Kidney epithelial cell (primary cell): ENCODE results near the gene MICAL3. TPM values are rescaled to one million over a fixed set of nuclear protein-coding genes. Genes with fewer than 3 reads are reported as not detected.
"Not testable (repeated sequence)": the region's sequence is repeated elsewhere in the genome, so short reads cannot be mapped to it uniquely, and the experiment has no call there.

ENCODE experiments used
- DNase-seq: peaks from one replicate; pipeline ENCODE4 v3.0.0-alpha.2; 2010; ENCODE audit warnings: low read depth
- H3K27me3 ChIP-seq: 2 replicates; pipeline ENCODE4 v1.6.0; 2011; ENCODE audit warnings: low read length; ENCODE audit not compliant: control insufficient read depth, insufficient read depth
- H3K36me3 ChIP-seq: 2 replicates; pipeline ENCODE4 v1.5.1; 2011; ENCODE audit warnings: low read length; ENCODE audit not compliant: control insufficient read depth, insufficient read depth
- H3K4me3 ChIP-seq: 2 replicates; pipeline ENCODE4 v1.5.1; 2011; ENCODE audit warnings: low read depth, mild to moderate bottlenecking, control low read depth, low read length
- CTCF ChIP-seq: IDR thresholded peaks from 2 replicates; pipeline ENCODE4 v1.5.1; 2011; ENCODE audit warnings: mild to moderate bottlenecking, moderate library complexity, low read length, control low read depth, inconsistent platforms; ENCODE audit not compliant: insufficient read depth, poor library complexity, severe bottlenecking
- total RNA-seq: library from RNA; depleted of rRNA; stranded (reverse); fragments of >200 nt; gene quantifications from 2 replicates; pipeline ENCODE4 v1.2.3, GENCODE V29; 2015

MICAL3 gene
- total RNA-seq, 1 donor from 2014 or later, result 38.9 TPM

DNA sequence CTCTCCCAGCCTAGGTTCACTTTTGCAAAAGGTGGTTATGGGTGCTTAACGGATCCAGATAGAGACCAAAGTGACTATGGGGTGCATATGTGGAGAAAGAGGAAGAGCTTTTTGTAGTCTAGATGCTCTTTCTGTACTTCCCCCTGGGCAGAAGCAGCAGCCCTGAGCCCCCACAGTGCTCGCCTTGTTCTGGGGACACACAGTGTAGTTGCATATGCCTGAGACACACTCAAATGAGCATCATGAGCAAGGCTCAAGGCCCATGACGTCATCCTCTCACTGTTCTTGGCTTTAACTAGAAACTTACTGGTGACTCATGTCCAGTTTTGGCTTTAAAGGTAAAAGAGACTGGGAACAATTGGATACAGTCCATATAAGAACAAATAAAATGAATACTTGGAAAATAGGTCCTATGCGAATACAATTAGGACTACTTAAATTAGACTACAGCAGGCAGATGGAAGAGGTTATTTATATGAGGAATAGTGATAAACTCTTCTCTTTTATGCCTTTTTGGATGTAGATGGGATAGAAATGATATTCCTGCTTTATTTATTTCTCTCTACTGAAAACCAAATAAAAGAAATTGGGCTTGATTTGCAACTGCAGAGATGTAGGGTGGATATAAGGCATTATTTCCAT, 33.3 kb upstream of the MICAL3 start:
- peak; percentile 97 for DNase-seq
- TF ChIP-seq CTCF, result no peak

DNA sequence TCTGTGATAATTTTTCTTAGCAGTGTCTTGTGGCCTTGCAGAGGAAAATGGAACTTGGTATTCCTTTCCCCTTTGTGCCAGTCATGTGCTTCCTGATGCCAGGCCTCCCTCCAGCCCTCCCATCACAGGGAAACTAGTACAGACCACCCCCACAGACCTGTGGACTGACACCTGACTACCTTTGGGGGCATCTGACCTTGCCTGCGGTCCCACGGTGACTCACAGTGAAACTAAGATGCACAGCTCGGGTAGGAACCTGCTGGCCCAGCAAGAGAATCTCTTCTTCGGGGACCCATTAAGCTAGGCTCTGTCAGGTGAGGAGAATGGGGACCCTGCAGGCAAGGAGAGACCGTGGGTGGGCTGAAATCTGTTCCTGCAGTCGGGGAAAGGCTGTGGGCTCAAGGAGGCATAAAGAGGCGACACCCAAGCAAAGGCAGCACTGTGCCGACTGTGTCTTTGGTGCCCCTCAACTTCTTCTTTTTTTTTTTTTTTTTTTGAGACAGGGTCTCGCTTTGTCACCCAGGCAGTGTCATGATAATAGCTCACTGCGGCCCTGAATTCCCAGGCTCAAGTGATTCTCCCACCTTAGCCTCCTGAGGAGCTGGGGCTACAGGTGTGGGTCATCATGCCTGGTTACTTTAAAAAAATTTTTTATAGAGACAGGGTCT, 32.6 kb upstream of the MICAL3 start:
- Histone ChIP-seq H3K27me3 (no peaks in the 10 kb centered on the region), H3K4me3 (no peak overlapping the region), H3K36me3 (no peaks in the 10 kb centered on the region)
- DNase-seq, result no peak
- TF ChIP-seq CTCF, result no peak

More for the DNA sequence above, 33.3 kb upstream of the MICAL3 start:
- Histone ChIP-seq H3K27me3 (no peaks in the 10 kb centered on the region), H3K4me3 (no peak overlapping the region), H3K36me3 (no peaks in the 10 kb centered on the region)

- Histone ChIP-seq H3K27me3 (no peaks in the 10 kb centered on the region), H3K36me3 (no peaks in the 10 kb centered on the region), H3K4me3 (no peak overlapping the region)
- DNase-seq, result no peak
- no peak for TF ChIP-seq CTCF
Observed at GRCh38 chr22:18056161-18056666, 31.9 kb upstream of the MICAL3 start.

DNA sequence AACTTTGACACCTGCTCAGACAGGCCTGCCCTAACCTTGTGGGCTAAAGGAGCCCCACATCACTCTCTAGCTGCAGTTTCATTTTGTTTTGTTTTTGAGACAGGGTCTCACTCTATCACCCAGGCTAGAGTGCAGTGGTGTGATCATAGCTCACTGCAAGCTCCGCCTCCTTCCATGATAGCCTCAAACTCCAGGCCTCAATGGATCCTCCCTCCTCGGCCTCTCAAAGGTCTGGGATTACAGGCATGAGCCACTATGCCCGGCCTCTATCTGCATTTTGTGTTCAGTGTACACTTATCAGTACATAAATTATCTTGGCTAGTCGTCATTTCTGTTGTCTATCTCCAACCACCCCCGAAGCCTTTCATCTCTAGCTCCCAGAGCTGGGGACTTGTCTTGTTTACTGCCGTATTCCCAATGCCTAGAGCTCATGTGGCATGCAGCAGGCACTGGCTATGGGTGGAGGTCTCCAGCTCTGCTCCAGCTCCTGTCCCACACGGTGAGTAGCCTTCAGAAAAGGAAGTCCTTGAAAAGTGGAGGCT, 31.3 kb upstream of the MICAL3 start:
- TF ChIP-seq CTCF, result no peak
- H3K27me3 ChIP-seq, result no peaks in the 10 kb centered on the region
- no peaks in the 10 kb centered on the region for H3K36me3 ChIP-seq
- no peak overlapping the region for H3K4me3 ChIP-seq
- DNase-seq, result no peak

GRCh38 chr22:18053216-18053946, 29.0 kb upstream of the MICAL3 start:
- H3K27me3 ChIP-seq, H3K4me3 ChIP-seq, H3K36me3 ChIP-seq: not testable (repeated sequence)

GRCh38 chr22:18051113-18051512, 26.8 kb upstream of the MICAL3 start:
- H3K36me3 ChIP-seq, DNase-seq, H3K4me3 ChIP-seq, H3K27me3 ChIP-seq: not testable (repeated sequence)

More at GRCh38 chr22:18053216-18053946, 29.0 kb upstream of the MICAL3 start:
- DNase-seq, result not testable (repeated sequence)
